ENCODE measurements around the gene LORICRIN.

DNA sequence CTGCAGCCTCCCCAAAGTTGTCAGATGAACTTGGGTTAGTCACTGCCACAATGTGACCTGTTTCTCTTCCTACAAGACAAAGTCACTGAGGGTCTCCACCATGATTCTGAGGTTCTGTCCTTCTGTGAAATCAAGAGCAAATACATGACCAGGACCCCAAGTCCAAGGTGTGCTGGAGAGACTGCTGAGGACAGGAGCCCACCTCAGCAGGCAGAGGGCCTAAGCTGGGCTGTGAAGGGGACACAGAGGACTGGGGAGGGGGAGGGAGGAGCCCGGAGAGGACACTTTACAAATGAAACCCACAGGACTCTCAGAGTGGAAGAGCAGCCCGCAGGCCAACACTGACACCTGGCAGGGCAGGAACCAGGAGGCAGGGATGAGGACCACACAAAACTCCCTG is 50.0 kb downstream of the LORICRIN start:
- TF ChIP-seq EZH2 (IDR thresholded peaks at IDR 0.05; ENCODE audit: low read length, unreplicated experiment) (no peak), EZH2phosphoT487 (IDR thresholded peaks at IDR 0.05; ENCODE audit: borderline replicate concordance, low read length) (no peak)
- TF ChIP-seq, protein P1, sequence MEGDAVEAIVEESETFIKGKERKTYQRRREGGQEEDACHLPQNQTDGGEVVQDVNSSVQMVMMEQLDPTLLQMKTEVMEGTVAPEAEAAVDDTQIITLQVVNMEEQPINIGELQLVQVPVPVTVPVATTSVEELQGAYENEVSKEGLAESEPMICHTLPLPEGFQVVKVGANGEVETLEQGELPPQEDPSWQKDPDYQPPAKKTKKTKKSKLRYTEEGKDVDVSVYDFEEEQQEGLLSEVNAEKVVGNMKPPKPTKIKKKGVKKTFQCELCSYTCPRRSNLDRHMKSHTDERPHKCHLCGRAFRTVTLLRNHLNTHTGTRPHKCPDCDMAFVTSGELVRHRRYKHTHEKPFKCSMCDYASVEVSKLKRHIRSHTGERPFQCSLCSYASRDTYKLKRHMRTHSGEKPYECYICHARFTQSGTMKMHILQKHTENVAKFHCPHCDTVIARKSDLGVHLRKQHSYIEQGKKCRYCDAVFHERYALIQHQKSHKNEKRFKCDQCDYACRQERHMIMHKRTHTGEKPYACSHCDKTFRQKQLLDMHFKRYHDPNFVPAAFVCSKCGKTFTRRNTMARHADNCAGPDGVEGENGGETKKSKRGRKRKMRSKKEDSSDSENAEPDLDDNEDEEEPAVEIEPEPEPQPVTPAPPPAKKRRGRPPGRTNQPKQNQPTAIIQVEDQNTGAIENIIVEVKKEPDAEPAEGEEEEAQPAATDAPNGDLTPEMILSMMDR (conservative IDR thresholded peaks at IDR 0.05; ENCODE audit: low read depth, low read length), result no peak
